ENCODE results near the gene ATG4D.

GRCh38 chr19:10517760-10518443 is 25.8 kb upstream of the ATG4D start:
- TF ChIP-seq, protein P1, sequence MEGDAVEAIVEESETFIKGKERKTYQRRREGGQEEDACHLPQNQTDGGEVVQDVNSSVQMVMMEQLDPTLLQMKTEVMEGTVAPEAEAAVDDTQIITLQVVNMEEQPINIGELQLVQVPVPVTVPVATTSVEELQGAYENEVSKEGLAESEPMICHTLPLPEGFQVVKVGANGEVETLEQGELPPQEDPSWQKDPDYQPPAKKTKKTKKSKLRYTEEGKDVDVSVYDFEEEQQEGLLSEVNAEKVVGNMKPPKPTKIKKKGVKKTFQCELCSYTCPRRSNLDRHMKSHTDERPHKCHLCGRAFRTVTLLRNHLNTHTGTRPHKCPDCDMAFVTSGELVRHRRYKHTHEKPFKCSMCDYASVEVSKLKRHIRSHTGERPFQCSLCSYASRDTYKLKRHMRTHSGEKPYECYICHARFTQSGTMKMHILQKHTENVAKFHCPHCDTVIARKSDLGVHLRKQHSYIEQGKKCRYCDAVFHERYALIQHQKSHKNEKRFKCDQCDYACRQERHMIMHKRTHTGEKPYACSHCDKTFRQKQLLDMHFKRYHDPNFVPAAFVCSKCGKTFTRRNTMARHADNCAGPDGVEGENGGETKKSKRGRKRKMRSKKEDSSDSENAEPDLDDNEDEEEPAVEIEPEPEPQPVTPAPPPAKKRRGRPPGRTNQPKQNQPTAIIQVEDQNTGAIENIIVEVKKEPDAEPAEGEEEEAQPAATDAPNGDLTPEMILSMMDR (IDR thresholded peaks at IDR 0.05), result no peak
- no peak for TF ChIP-seq POLR2A (IDR thresholded peaks at IDR 0.05)
